LNCaP clone FGC (cell line): ENCODE data around the gene TARP.
"Not testable (repeated sequence)": the region's sequence is repeated elsewhere in the genome, so short reads cannot be mapped to it uniquely, and the experiment has no call there.

Source experiments
- DNase-seq: peaks from one replicate; pipeline ENCODE4 v3.0.0-alpha.2; 2011; ENCODE audit warnings: low read depth
- H3K4me3 ChIP-seq: 2 replicates; pipeline ENCODE4 v1.5.1; 2011; ENCODE audit warnings: mild to moderate bottlenecking, low read depth, low read length, control low read depth
- CTCF ChIP-seq: IDR thresholded peaks from 2 replicates; pipeline ENCODE4 v1.5.1; 2012; ENCODE audit warnings: mild to moderate bottlenecking; ENCODE audit not compliant: control insufficient read depth, insufficient read depth; ENCODE audit errors: extremely low read depth

The TARP gene

DNA sequence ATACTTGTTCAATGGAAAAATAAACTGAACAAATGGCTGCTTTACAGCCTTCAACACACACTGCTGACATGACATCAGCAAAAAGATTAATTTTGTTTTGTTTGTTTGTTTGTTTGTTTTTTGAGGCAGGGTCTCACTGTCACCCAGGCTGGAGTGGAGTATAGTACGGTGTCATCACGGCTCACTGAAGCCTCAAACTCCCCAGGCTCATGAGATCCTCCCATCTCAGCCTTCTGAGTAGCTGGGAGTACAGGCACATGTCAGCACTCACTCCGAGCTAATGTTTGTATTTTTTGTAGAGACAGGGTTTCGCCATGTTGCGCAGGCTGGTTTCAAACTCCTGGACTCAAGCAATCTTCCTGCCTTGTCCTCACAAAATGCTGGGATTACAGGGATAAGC lies 10.9 kb downstream of the TARP start:
- no peak for DNase-seq
- no peak for TF ChIP-seq CTCF
- H3K4me3 ChIP-seq, result no peak overlapping the region

- not testable (repeated sequence) for H3K4me3 ChIP-seq, DNase-seq
Observed at GRCh38 chr7:38262026-38262425, 11.4 kb downstream of the TARP start.

GRCh38 chr7:38261601-38262000 lies 11.8 kb downstream of the TARP start:
- DNase-seq, H3K4me3 ChIP-seq: not testable (repeated sequence)

- H3K4me3 ChIP-seq, DNase-seq: not testable (repeated sequence)
Observed at GRCh38 chr7:38259157-38259556, 14.3 kb downstream of the TARP start.

DNA sequence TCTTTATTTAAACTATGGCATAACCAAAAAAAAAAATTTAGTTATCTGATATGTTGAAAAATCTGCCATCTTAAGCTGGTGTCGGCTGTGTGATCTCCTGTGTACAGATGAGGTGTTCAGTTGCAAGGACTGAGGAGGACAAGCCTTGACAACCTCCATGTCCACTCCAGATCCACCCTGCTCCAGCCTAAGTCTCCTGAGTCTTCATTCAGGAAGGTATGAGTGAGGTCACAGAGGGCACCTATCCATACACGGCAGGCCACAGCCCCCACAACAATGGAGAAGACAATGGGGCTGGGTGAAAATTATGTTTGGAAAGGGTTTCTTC lies 16.1 kb downstream of the TARP start:
- H3K4me3 ChIP-seq, result no peak overlapping the region
- no peak for TF ChIP-seq CTCF
- DNase-seq, result no peak

DNA sequence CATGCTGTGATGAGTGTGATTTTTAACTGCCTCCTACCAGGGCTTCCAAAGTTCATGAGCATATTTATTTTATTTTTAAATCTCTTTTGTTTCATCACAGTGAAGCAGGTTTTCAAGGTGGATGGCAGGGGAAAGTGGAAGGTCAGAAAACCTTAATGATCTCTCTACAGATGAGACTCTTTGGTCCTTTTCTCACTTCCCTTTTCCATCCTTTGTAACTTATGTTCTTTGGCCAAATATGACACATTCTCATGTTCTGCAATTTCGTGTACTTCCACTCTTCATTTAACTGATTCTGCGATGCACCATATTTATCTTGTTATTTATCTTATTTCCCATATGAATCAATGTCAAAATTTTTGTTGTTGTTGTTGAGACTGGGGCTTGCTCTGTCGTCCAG lies 23.6 kb downstream of the TARP start:
- not testable (repeated sequence) for DNase-seq, H3K4me3 ChIP-seq

- DNase-seq, result no peak
- H3K4me3 ChIP-seq, result no peak overlapping the region
- TF ChIP-seq CTCF, result no peak
Observed at GRCh38 chr7:38248069-38248567, 25.3 kb downstream of the TARP start.

DNA sequence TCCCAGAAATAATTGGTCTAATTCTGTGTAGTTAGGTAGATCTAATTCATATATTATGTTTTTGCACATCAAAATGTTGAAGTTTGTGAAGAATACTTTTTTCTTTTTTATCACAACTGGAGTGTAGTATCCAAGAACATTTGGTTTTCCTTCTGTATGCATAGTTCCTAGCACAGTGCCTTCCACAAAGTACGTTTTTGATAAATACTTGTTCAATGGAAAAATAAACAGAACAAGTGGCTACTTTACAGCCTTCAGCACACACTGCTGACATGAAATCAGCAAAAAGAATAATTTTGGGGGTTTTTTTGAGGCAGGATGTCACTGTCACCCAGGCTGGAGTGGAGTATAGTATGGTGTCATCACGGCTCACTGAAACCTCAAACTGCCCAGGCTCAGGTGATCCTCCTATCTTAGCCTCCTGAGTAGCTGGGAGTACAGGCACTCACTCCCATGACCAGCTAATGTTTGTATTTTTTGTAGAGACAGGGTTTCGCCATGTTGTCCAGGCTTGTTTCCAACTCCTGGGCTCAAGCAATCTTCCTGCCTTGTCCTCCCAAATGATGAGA lies 27.9 kb downstream of the TARP start:
- TF ChIP-seq CTCF, result no peak
- no peak for DNase-seq
- no peak overlapping the region for H3K4me3 ChIP-seq

GRCh38 chr7:38244516-38244915 lies 28.9 kb downstream of the TARP start:
- no peak for TF ChIP-seq CTCF
- H3K4me3 ChIP-seq, result no peak overlapping the region
- no peak for DNase-seq

DNA sequence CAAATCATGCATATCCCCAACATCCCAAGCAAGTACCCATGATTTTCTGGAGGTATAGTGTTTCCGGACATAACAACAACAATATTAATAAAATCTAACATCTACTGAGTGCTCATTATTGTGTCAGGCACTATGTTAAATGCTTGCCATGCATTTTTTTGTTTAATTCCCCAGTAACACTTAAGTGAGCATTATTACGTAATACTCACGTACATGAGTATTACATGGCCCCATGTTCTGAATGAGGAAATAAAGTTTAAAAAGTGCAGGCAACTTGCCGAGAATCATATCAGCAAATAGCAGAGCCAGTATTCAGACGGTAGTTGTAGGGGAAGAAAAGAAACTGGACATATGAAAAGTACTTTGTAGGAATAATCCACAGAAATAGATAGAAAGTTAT lies 30.1 kb downstream of the TARP start:
- not testable (repeated sequence) for H3K4me3 ChIP-seq, DNase-seq
